Measurements from ENCODE around the gene FLRT2. TPM values are rescaled to one million over a fixed set of nuclear protein-coding genes. Genes with fewer than 3 reads are reported as not detected.

The FLRT2 gene
- total RNA-seq, 6 experiments from 2014 or later: 31.1 to 59.0 (median 37.1) TPM

- no peaks in the 10 kb centered on the region for H3K27me3 Mint-ChIP-seq (ENCODE audit: insufficient read depth)
- peaks cover 74% of the 10 kb centered on the region for H3K4me1 Mint-ChIP-seq (ENCODE audit: low read depth)
- H3K9me3 Mint-ChIP-seq: no peaks in the 10 kb centered on the region
- peak overlapping the region; percentile 55 for H3K4me3 Mint-ChIP-seq
- H3K27ac Mint-ChIP-seq: peak overlapping the region; percentile 94
- peak; percentile 55 for DNase-seq
- TF ChIP-seq, protein P1, sequence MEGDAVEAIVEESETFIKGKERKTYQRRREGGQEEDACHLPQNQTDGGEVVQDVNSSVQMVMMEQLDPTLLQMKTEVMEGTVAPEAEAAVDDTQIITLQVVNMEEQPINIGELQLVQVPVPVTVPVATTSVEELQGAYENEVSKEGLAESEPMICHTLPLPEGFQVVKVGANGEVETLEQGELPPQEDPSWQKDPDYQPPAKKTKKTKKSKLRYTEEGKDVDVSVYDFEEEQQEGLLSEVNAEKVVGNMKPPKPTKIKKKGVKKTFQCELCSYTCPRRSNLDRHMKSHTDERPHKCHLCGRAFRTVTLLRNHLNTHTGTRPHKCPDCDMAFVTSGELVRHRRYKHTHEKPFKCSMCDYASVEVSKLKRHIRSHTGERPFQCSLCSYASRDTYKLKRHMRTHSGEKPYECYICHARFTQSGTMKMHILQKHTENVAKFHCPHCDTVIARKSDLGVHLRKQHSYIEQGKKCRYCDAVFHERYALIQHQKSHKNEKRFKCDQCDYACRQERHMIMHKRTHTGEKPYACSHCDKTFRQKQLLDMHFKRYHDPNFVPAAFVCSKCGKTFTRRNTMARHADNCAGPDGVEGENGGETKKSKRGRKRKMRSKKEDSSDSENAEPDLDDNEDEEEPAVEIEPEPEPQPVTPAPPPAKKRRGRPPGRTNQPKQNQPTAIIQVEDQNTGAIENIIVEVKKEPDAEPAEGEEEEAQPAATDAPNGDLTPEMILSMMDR (IDR thresholded peaks at IDR 0.05): no peak
- peaks cover 40% of the 10 kb centered on the region for H3K36me3 Mint-ChIP-seq (ENCODE audit: low read depth)
Measured at GRCh38 chr14:85565862-85566296, 35.9 kb downstream of the FLRT2 start.

- DNase-seq: peak; percentile 90
- H3K4me1 Mint-ChIP-seq (ENCODE audit: low read depth): peaks cover 81% of the 10 kb centered on the region
- peaks cover 33% of the 10 kb centered on the region for H3K36me3 Mint-ChIP-seq (ENCODE audit: low read depth)
- H3K27ac Mint-ChIP-seq: peak overlapping the region; percentile 94
- TF ChIP-seq, protein P1 (IDR thresholded peaks at IDR 0.05): no peak
- no peaks in the 10 kb centered on the region for H3K9me3 Mint-ChIP-seq
- H3K4me3 Mint-ChIP-seq: peak overlapping the region; percentile 69
- H3K27me3 Mint-ChIP-seq (ENCODE audit: insufficient read depth): no peaks in the 10 kb centered on the region
Measured at GRCh38 chr14:85566603-85567002, 36.7 kb downstream of the FLRT2 start.

DNA sequence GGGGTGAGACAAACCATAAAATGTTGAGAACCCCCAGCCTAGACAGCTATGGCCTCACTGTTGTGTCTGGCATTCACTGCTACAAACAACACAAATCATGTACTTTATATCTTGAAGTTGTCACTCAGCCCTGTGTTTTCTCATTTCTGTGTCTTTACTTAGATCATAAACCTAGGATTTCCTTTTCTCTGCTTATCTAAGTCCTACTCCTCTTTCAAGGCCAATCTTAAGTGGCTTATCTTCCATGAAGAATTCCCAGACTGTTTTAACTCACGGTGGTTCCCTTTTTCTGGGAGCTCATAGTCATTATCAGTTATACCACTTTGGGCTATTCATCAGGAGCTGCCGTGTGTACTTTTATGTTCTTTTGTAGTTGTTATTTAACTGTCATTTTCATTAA lies 42.1 kb downstream of the FLRT2 start:
- peaks cover 93% of the 10 kb centered on the region for H3K4me1 Mint-ChIP-seq (ENCODE audit: low read depth)
- no peak for DNase-seq
- no peaks in the 10 kb centered on the region for H3K9me3 Mint-ChIP-seq
- H3K27me3 Mint-ChIP-seq (ENCODE audit: insufficient read depth): no peaks in the 10 kb centered on the region
- peaks cover 14% of the 10 kb centered on the region for H3K36me3 Mint-ChIP-seq (ENCODE audit: low read depth)
- peak overlapping the region; percentile 52 for H3K27ac Mint-ChIP-seq
- TF ChIP-seq, protein P1 (IDR thresholded peaks at IDR 0.05): no peak
- no peak overlapping the region for H3K4me3 Mint-ChIP-seq

- peak overlapping the region; percentile 10; the same call in 1 of the 2 replicates for H3K4me3 Mint-ChIP-seq
- H3K36me3 Mint-ChIP-seq (ENCODE audit: low read depth): peaks cover 18% of the 10 kb centered on the region
- H3K4me1 Mint-ChIP-seq (ENCODE audit: low read depth): peaks cover 93% of the 10 kb centered on the region
- no peaks in the 10 kb centered on the region for H3K27me3 Mint-ChIP-seq (ENCODE audit: insufficient read depth)
- DNase-seq: peak; percentile 90
- H3K9me3 Mint-ChIP-seq: no peaks in the 10 kb centered on the region
- TF ChIP-seq, protein P1 (IDR thresholded peaks at IDR 0.05): no peak
- H3K27ac Mint-ChIP-seq: peak overlapping the region; percentile 52
Measured at GRCh38 chr14:85572845-85573244, 42.9 kb downstream of the FLRT2 start.

- H3K27ac Mint-ChIP-seq: peak overlapping the region; percentile 52
- DNase-seq: no peak
- no peaks in the 10 kb centered on the region for H3K9me3 Mint-ChIP-seq
- no peaks in the 10 kb centered on the region for H3K27me3 Mint-ChIP-seq (ENCODE audit: insufficient read depth)
- peaks cover 93% of the 10 kb centered on the region for H3K4me1 Mint-ChIP-seq (ENCODE audit: low read depth)
- TF ChIP-seq, protein P1 (IDR thresholded peaks at IDR 0.05): no peak
- no peak overlapping the region for H3K4me3 Mint-ChIP-seq
- peaks cover 13% of the 10 kb centered on the region for H3K36me3 Mint-ChIP-seq (ENCODE audit: low read depth)
Measured at GRCh38 chr14:85573406-85573805, 43.5 kb downstream of the FLRT2 start.

All from HFFc6 (cell line).